Kasumi-1 (cell line): Measurements from ENCODE around the gene ZNF521.
A peak's percentile ranks its signal among the peaks of the same experiment; 100 is the strongest.

Experiments used
- DNase-seq, 2 experiments: peaks; one replicate each; lab custom pipeline; 2025; lab: John Stamatoyannopoulos, UW

Gene ZNF521

DNA sequence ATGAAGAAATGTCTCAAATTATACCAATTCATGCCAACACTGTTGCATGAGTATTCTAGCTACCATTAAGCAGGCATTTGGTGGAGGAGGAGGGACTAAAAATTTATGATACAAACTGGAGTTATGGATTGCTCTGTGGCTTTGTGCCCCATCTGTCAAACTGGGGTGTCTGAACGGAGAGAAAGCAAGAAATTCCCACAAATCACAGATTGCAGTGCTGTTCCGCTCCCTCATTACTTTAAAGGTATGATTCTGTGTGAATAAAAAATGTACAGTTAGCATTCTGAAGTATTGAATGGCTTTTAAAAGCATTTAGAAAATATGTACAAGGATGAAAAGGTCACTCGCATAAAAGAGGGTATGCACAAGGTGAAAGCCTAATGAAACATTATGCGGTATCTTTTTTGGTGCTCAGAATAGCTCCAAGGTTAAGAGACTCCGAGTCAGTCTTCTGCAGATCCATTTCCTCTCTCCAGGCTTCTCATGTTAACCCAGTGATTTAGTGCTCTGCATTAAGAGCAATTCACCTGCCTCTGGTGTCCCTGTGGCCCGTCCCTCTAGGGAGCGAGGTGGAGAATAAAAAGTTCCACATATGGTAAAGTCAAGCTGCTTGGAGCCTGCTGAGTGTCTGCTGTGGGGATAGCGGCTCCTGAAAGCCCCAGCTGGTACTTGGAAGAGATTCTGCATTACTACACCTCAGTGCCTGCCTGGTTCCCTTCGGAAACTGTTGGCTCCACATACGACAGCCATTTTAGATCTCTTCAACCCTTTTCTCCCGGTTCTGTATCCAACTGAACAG is 184.2 kb downstream of the ZNF521 start:
- DNase-seq: no peak

DNA sequence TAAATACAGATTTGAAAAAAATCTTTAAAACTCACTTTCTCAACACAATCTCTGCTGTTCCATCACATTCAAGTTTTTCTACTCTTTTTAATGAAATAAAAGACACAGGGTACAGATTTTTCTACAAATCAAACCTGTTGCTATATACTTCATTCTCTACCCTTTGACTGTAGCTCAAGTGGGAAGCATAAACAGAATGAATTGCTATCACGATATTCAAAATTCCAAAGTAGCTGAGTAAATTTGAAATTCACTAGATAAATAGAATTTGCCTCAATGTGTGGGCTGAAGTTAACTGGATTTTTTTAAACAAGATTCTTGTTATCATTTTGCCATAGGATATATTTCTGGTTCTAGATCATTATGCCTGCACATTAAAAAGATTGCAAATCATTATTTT is 185.9 kb downstream of the ZNF521 start:
- no peak for DNase-seq

DNA sequence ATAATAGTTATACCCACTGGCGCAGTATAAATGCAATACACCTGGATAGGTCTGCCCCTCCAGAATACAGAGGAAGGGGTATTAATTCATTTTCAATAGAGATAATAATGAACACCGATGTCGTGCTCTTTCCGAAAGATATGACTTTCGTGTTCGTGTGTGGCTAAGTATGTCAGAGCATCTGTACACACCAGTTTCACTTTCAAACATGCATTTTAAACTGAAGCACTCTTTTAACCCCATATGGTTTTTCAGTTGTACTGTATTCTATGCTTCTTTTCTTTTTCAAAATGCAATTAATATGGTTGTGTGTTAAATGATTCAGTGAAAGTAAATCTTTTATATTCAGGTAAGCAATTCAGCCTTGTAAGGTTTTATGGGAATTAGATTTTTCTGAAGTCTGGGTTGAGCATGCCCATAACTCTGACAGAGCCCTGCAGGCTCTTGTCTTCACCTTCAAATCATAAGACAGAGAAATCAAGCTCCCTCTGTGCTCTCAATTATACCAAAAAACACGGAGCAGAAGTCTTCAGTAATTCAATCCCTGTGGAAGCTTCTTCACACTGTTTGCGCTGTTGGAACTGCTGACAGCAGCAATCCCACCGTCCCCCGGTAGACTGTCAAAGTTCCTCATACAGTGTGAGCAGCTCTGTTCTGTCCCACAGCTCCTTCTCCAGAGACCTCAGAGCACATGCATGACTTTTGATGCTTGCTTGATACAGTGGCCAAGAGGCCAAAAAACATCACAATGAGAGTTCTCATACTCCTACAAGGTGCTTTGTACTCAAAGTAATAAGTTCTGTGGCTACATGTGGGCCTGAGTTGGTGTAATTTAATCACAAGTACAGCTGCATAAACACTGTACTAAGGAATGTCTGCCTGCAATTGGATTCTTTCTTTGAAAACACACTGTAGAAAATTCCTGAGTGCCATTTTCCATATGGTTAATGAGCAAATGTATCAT is 186.8 kb downstream of the ZNF521 start:
- peak in 1 of 2 experiments; percentile 18 for DNase-seq

DNA sequence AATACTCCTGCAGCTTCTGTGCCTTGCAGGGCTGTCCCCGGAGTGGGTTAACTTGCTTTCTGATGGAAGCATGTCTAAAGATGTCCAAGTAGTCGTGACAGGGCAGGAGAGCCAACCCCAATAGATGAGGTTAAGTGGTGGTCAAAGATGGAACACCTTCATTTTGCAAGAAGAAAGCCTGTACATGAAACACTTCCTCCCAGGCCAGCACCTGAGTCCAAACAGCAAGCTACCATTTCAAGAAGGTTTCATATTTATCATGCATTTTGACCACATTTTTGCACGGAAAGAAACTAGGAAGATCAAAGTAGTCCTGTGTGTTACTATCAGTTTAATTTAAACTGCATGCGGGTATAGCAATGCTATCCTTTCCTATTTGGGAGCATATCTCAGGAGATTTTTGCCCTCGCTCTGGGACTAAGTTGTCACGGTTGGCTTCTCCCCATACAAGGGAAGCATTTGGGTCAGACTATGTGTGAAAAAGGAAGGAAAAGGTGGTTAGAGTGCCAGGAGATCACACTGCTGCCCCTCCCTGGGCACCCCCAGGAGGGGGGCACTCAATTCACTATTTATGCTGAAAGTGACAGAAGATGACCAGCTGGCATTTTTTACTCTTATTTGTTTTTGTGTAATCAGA is 187.6 kb downstream of the ZNF521 start:
- peak in 1 of 2 experiments; percentile 5 for DNase-seq

- no peak for DNase-seq
Observed at GRCh38 chr18:25153426-25153825, 198.5 kb downstream of the ZNF521 start.

DNA sequence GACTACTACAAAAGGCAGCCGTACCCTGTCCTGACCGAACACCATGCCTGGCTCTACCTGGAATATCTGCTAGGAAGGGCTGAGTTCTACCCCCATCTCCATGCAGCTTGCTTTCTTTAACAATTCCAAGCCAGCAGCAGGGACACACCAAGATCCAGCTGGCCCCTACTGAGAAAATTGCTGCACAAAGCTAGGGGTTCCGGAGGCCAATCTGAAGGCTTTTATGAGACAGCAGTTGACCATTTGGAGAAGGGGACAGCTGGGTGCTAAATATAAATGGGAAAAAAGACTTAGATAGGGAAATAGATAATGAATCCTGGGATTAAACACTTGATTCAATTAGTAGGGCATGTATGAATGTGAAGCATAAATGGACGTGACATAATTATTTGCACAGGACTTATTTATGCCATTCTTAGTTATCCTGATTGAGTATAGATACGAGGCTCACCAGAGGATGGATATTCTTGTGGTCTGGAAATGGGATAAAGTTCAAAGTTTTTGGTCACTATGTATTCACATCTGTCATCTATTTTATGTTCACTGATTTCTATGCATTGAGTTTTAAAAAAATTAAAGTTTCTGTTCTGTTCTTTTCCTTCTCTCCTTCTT is 204.0 kb downstream of the ZNF521 start:
- no peak for DNase-seq

GRCh38 chr18:25146512-25146910 is 205.5 kb downstream of the ZNF521 start:
- DNase-seq: no peak

DNA sequence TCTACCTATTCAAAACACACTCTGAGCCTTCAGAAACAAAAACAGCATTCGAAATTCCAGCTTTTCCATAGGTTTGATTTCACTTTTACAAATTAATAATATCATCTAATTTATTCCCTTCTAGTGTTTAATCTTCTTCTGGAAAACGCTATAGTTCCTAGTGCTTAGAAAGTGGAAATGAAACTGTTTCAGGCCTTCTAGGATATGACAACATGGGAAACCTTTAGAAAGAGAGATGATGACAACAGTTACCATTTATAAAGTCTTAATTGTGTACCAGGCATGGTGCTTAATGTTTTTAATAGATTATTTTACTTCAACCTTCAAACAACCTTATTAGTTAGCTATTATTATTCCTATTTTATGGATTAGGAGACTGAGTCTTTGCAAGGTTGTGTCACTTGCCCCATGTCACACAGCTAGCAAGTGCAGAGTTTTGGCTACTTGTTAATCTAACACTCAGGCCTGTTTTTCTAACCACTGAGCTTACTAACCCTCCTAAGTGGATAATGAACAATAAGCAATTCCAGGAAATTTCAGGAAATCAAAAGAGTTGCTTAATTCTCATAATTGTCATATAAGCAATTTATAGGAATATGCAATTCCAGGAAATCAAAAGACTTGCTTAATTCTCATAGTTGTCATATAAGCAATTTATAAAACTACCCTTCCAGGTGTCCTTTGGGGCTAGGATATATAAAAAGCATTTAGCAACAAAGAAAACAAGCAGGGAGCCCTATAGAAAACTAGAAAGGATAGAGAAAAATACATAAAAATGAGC is 206.0 kb downstream of the ZNF521 start:
- no peak for DNase-seq

DNA sequence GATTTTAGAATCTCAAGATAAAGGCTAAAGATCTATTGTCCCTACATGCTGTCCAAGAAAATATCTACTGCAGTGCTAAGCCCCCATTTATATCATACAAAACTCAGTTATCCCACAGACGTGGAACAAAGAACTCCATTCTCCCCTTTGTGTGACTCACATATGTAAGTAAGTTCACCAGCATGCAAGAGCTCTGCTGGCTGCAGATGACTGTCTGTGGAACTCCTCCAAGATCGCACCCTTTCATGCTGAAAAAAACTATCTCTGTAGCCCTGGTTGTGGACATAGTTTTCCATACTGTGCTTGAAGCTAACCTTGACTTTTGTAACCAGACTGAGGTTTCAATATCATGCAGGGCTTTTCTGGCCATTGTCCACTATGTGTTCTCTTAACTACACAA is 207.1 kb downstream of the ZNF521 start:
- DNase-seq: no peak

DNA sequence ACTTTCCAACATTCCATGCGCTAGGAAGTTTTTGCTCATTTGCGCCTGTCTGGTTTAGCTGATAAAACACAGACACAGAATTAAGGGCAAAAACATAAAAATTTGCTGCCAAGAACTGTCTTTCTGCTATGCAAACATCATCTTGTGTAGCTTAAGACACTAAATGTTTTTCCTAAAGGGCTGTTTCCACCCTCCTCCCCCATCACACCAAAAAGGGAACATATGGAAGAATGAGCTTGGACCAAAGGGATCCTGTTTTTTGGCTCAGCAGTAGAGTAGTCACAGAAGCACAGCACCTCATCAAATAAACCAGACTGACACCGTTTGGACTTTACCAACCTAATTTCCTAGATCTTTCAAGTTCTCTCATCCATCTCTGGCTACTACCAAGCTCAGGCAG is 210.1 kb downstream of the ZNF521 start:
- no peak for DNase-seq

- no peak for DNase-seq
Observed at GRCh38 chr18:25141399-25141798, 210.6 kb downstream of the ZNF521 start.

- DNase-seq: no peak
Observed at GRCh38 chr18:25140962-25141308, 211.0 kb downstream of the ZNF521 start.

DNA sequence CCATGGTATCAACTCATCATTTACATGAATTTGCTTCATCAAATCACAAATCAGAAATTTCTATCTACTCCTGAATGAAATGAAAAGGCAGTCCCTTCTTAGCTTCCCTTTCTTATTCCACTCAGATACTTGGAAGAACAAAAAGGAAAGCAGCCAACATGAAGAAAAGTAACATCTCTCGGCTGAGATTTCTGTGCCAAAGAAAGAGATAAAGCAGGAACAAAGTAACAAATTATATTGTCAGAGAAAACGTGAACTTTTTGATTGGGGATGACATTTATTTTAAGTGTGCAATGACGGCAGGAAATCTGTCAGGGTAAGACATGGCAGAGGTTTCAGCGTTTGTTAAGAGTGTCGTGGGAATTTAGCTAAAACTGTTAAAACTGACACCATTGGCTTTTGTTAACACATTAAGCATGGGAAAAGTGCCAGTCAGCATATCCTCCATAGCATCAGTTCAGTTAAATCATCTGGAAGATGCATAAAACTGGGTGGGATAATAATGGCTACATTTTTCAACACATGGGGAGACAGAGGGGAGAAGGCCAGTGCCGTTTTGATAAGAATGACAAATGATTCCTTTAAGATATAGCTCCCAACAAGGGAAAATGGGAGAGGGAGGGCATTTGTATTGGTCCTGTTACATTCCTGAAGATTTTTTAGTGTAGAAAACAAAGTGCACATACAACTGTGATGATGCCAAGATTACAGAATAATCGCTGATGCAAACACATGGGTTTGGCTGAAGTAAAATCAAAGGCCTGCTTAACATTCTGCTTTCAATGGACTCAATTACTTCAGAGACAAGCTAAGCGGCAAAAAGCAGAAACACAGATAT is 211.6 kb downstream of the ZNF521 start:
- DNase-seq: no peak

DNA sequence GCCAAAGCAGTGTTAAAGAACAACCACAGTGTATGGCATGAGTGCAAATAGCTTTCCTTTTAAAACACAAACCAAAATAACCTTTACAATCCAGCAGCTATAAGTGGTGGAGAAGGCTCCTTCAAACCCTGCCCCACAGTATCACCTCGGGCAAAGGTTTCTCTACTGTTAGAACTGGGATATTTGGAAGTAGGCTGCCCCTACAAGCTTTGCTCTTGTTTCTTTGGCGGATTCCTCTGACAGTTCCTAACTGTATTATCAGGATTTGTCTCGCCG is 214.8 kb downstream of the ZNF521 start:
- no peak for DNase-seq

DNA sequence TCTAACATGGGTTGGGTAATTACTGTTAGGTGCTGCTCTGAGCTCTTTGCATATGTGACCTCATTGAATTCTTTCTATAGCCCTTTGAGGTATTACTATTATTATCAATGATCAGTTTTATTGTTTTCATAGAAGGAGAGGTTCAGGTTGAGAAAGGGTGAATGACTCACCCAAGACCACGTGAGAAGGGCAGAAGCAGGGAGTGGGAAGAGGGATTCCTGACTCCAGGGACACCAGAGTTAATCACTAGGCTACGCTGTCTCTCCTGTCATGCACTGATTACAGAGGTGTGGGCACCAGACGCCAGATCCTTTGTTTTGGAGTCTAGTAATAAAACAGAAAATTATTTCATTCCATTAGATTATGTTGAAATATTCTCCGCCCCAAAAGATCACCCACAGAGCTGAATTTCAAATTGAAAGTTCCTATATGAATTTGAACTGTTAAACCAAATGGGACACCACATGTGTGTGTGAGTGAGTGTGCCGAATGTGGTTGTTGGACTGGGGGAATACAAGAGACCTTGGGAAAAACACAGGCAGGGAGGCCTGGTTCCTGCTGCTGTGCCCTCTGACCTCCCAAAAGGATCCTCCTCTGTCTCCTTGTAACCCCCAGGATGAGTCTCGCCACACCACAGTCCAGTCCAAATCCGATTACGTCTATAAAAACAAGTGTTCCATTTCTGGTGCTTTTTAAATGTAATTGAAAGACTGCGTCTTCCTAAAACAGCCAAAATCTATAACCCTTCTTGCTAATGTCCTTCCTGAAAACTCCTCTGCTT is 215.4 kb downstream of the ZNF521 start:
- DNase-seq: no peak

GRCh38 chr18:25134861-25135260 is 217.1 kb downstream of the ZNF521 start:
- no peak for DNase-seq

- DNase-seq: no peak
Observed at GRCh38 chr18:25133879-25134278, 218.1 kb downstream of the ZNF521 start.

GRCh38 chr18:25132786-25133496 is 219.0 kb downstream of the ZNF521 start:
- DNase-seq: no peak

DNA sequence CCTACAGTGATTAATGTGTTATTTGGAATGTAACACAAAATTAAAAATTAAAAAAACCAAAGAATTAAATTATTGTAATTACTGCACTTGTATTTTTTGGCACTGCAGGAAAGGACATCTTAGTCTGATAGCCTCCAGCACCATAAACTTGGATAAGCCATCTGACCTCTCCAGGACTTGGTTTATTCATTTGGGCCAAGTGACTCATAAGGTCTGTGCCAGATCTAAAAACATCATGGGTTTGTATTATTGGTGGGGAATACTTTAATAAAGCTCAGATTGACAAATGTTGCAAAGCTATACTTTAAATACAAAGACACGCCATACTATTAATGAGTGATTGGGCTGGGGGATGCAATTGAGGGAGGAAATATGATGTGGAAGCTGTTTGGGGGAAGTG is 225.2 kb downstream of the ZNF521 start:
- DNase-seq: no peak
